Esophagus muscularis mucosa (tissue), 4 donors: ENCODE results near the gene LMF1. TPM values are rescaled to one million over a fixed set of nuclear protein-coding genes. Genes with fewer than 3 reads are reported as not detected.

Source experiments
- DNase-seq: peaks from one replicate; pipeline ENCODE4 v3.0.0-alpha.2; 2017; ENCODE audit errors: extremely low spot score
- H3K27ac ChIP-seq, 4 donors: fragments of 200-600 bp; sonication (generic); replicated peaks in 1 of 4; 1 replicate in 3 of 4; 2 replicates in 1 of 4; pipeline ENCODE4 v1.5.1; 2016 to 2019; ENCODE audit warnings: mild to moderate bottlenecking in 1 of 4
- H3K27me3 ChIP-seq, 4 donors: fragments of 200-600 bp; sonication (generic); one replicate each; pipeline versions ENCODE4 v1.5.1 to v1.6.0; 2016 to 2019
- H3K36me3 ChIP-seq, 4 donors: fragments of 200-600 bp; sonication (generic); one replicate each; pipeline ENCODE4 v1.5.1; 2016 to 2019
- H3K4me1 ChIP-seq, 4 donors: fragments of 200-600 bp; sonication (generic); one replicate each; pipeline ENCODE4 v1.5.1; 2016 to 2019
- H3K4me3 ChIP-seq, 4 donors: fragments of 200-600 bp; sonication (generic); 1 replicate in 2 of 4; 2 replicates in 2 of 4; pipeline ENCODE4 v1.5.1; 2016 to 2019; ENCODE audit warnings: mild to moderate bottlenecking in 4 of 4, moderate library complexity in 1 of 4
- H3K9me3 ChIP-seq, 4 donors: fragments of 200-600 bp; sonication (generic); 1 replicate in 3 of 4; 2 replicates in 1 of 4; pipeline ENCODE4 v1.5.1; 2016 to 2019
- CTCF ChIP-seq, 3 experiments: fragments of 200-600 bp in 2 of 3; fragments of 450-650 bp in 1 of 3; sonication (generic) in 2 of 3; IDR thresholded peaks; one replicate each; pipeline ENCODE4 v1.5.1; 2017 to 2019; ENCODE audit warnings: antibody characterized with exemption in 3 of 3, mild to moderate bottlenecking in 2 of 3, moderate library complexity in 1 of 3
- EP300 ChIP-seq: sonication (generic); formaldehyde crosslinking; IDR thresholded peaks from one replicate; pipeline ENCODE4 v1.6.1; 2017; ENCODE audit warnings: antibody characterized with exemption
- POLR2A ChIP-seq: fragments of 450-650 bp; IDR thresholded peaks from one replicate; pipeline ENCODE4 v1.6.1; 2017; ENCODE audit warnings: antibody characterized with exemption, moderate library complexity, mild to moderate bottlenecking, low read depth
- POLR2AphosphoS5 ChIP-seq, 2 donors: sonication (generic); formaldehyde crosslinking; IDR thresholded peaks; one replicate each; pipeline ENCODE4 v1.6.1; 2017; ENCODE audit warnings: antibody characterized with exemption in 2 of 2
- WGBS: methylation state at CpG from one replicate; pipeline ENCODE4 v1.1.5; 2018; 5-methylcytosine and 5-hydroxymethylcytosine counted together
- intact Hi-C: fragments of 100-400 bp; cut with DNase I; formaldehyde crosslinking; loops from one replicate; pipeline ENCODE4 v1.15.1; 2023
- total RNA-seq, 4 donors: library from RNA; depleted of rRNA; stranded (reverse); fragments of >200 nt; gene quantifications; one replicate each; pipeline versions ENCODE4 v1.1.0 to v1.2.1, GENCODE V29; 2016

The LMF1 gene
- total RNA-seq, 4 donors from 2014 or later, result 14.5 to 32.0 (median 23.8) TPM

GRCh38 chr16:984736-985636, 14.2 kb upstream of the LMF1 start:
- TF ChIP-seq CTCF (IDR thresholded peaks at IDR 0.05), result no peak
- no peak for TF ChIP-seq POLR2AphosphoS5 (IDR thresholded peaks at IDR 0.05)
- no peak for TF ChIP-seq POLR2A
- TF ChIP-seq EP300, result no peak
- Histone ChIP-seq H3K27ac (no peak overlapping the region), H3K27me3 (peaks cover 0 to 100% (median 23%) of the 10 kb centered on the region in 4 donors), H3K36me3 (no peaks in the 10 kb centered on the region), H3K4me3 (no peak overlapping the region), H3K4me1 (peaks cover 8 to 29% (median 24%) of the 10 kb centered on the region in 4 donors), H3K9me3 (no peaks in the 10 kb centered on the region)
- WGBS, result 88% methylated on average over 14 of the region's 78 CpGs
- intact Hi-C loops, result no loop called here
- no peak for DNase-seq

- no peak for DNase-seq
- Histone ChIP-seq H3K27ac (peak overlapping the region in 1 of 4 donors; percentile 10), H3K36me3 (no peaks in the 10 kb centered on the region), H3K4me3 (peak overlapping the region in 1 of 4 donors; percentile 59), H3K4me1 (peaks cover 9 to 34% (median 27%) of the 10 kb centered on the region in 4 donors), H3K9me3 (no peaks in the 10 kb centered on the region), H3K27me3 (peaks cover 0 to 100% (median 26%) of the 10 kb centered on the region in 4 donors)
- no peak for TF ChIP-seq EP300
- TF ChIP-seq POLR2AphosphoS5 (IDR thresholded peaks at IDR 0.05), result no peak
- no peak for TF ChIP-seq POLR2A
- no peak for TF ChIP-seq CTCF (IDR thresholded peaks at IDR 0.05)
- WGBS, result 74% methylated on average over 13 of the region's 22 CpGs
- intact Hi-C loops, result no loop called here
These were observed 13.4 kb upstream of the LMF1 start for GRCh38 chr16:984121-984694.

- DNase-seq, result no peak
- intact Hi-C loops, result no loop called here
- peaks cover 0 to 100% (median 26%) of the 10 kb centered on the region in 4 donors for H3K27me3 ChIP-seq
- no peaks in the 10 kb centered on the region for H3K36me3 ChIP-seq
- no peaks in the 10 kb centered on the region for H3K9me3 ChIP-seq
- 48% methylated on average over 29 of the region's 59 CpGs for WGBS
- peak overlapping the region; percentile 58 to 67 (median 59) for H3K4me3 ChIP-seq
- TF ChIP-seq EP300 (no peak), POLR2AphosphoS5 (IDR thresholded peaks at IDR 0.05) (no peak), CTCF (IDR thresholded peaks at IDR 0.05) (no peak), POLR2A (no peak)
- peak overlapping the region in 1 of 4 donors; percentile 10 for H3K27ac ChIP-seq
- peaks cover 9 to 34% (median 27%) of the 10 kb centered on the region in 4 donors for H3K4me1 ChIP-seq
These were observed 12.6 kb upstream of the LMF1 start for GRCh38 chr16:983044-984030.

DNA sequence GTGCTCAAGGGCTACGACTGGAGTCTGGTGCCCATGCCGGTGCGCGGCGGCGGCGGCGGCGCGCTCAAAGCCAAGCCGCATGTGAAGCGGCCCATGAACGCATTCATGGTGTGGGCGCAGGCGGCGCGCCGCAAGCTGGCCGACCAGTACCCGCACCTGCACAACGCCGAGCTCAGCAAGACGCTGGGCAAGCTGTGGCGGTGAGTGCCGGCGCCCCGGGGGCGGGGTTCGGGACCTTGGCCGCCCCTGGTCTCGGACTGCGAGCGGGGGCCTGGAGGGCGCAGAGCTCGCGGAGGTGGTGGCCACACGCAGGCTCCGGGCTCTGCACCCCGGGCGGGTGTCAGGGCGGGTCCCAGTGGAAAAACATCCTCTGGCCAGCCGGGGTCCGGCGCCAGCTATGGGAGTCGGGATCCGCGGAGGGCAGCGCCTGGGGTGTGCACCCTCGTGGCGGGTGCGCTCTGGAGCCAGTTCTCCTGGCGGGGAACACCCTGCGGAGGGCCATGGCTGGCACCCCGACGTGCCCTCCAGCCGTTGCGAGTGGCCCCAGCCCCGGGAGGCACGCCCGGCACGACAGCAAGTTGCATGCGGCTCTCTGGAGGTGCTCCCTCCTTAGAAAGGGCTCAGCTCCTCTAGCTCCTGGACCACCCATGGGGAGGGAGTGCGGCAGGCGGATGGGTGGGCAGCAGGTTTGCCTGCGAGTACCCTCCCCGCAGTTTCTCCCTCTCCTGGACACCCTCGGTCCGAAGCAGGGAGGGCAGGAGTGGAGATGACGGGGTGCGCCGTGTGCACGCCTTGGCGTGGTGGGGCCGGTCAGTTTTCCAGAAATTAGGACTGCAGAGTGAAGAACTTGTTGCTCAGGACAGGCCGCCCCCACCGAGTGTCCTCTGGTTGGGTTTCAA, 11.6 kb upstream of the LMF1 start:
- Histone ChIP-seq H3K27me3 (peaks cover 0 to 100% (median 26%) of the 10 kb centered on the region in 4 donors), H3K4me3 (peak overlapping the region; percentile 58 to 67 (median 59)), H3K9me3 (no peaks in the 10 kb centered on the region), H3K4me1 (peaks cover 9 to 37% (median 32%) of the 10 kb centered on the region in 4 donors), H3K27ac (no peak overlapping the region), H3K36me3 (no peaks in the 10 kb centered on the region)
- intact Hi-C loops, result no loop called here
- DNase-seq, result no peak
- 34% methylated on average over 14 of the region's 76 CpGs for WGBS
- TF ChIP-seq EP300 (no peak), POLR2A (no peak), CTCF (IDR thresholded peaks at IDR 0.05) (no peak), POLR2AphosphoS5 (IDR thresholded peaks at IDR 0.05) (no peak)
